Lung (tissue), 12 donors: ENCODE results near the gene SLC19A1. TPM values are rescaled to one million over a fixed set of nuclear protein-coding genes. Genes with fewer than 3 reads are reported as not detected.

Experiments used
- ATAC-seq: fragments of 200-7000 bp; cut with Tn5 transposase; one replicate; pipeline ENCODE4 v1.9.1; 2020; ENCODE audit warnings: moderate number of reproducible peaks; ENCODE audit not compliant: insufficient read depth, low FRiP score
- DNase-seq, 3 donors: peaks; one replicate each; pipeline ENCODE4 v3.0.0-alpha.2; 2013 to 2017
- H3K27ac ChIP-seq, 2 donors: one replicate each; pipeline ENCODE4 v1.5.1; 2013; ENCODE audit warnings: mild to moderate bottlenecking in 2 of 2, moderate library complexity in 2 of 2, control low read depth in 1 of 2, inconsistent platforms in 1 of 2, low read depth in 1 of 2, low read length in 1 of 2
- H3K27me3 ChIP-seq, 3 donors: one replicate each; pipeline ENCODE4 v1.5.1; 2013; ENCODE audit warnings: low read length in 2 of 3; ENCODE audit not compliant: control insufficient read depth in 3 of 3, insufficient read depth in 3 of 3
- H3K36me3 ChIP-seq, 4 donors: one replicate each; pipeline ENCODE4 v1.5.1; 2013; ENCODE audit warnings: low read length in 4 of 4, mild to moderate bottlenecking in 1 of 4, moderate library complexity in 1 of 4; ENCODE audit not compliant: control insufficient read depth in 4 of 4, insufficient read depth in 4 of 4
- H3K4me1 ChIP-seq, 5 donors: one replicate each; pipeline ENCODE4 v1.5.1; 2013; ENCODE audit warnings: low read length in 5 of 5, mild to moderate bottlenecking in 2 of 5, moderate library complexity in 1 of 5; ENCODE audit not compliant: control insufficient read depth in 5 of 5, insufficient read depth in 5 of 5
- H3K4me3 ChIP-seq: one replicate; pipeline ENCODE4 v1.5.1; 2013; ENCODE audit warnings: mild to moderate bottlenecking, control low read depth, moderate library complexity
- H3K9ac ChIP-seq, 2 donors: one replicate each; pipeline ENCODE4 v1.5.1; 2013; ENCODE audit warnings: low read length in 2 of 2, control low read depth in 1 of 2; ENCODE audit not compliant: insufficient read depth in 1 of 2
- H3K9me3 ChIP-seq, 4 donors: one replicate each; pipeline ENCODE4 v1.5.1; 2013; ENCODE audit warnings: low read length in 3 of 4, mild to moderate bottlenecking in 1 of 4, moderate library complexity in 1 of 4; ENCODE audit not compliant: control insufficient read depth in 4 of 4, insufficient read depth in 3 of 4
- CTCF ChIP-seq: IDR thresholded peaks from 2 replicates; pipeline ENCODE4 v1.5.1; 2012; ENCODE audit warnings: mild to moderate bottlenecking; ENCODE audit errors: control extremely low read depth, extremely low read depth
- WGBS, 2 donors: extraction: QIAGEN DNeasy Blood & Tissue Kit; methylation state at CpG; one replicate each; pipeline ENCODE4 v1.1.7; 2013; 5-methylcytosine and 5-hydroxymethylcytosine counted together
- polyA plus RNA-seq, 2 donors: library from polyadenylated mRNA; stranded (reverse); fragments of 200-250 nt; gene quantifications; one replicate each; pipeline ENCODE4 v1.2.1, GENCODE V29; 2013
- total RNA-seq, 2 donors: library from RNA; depleted of rRNA in 1 of 2; stranded (reverse); fragments of >200 nt in 1 of 2; gene quantifications; one replicate each; pipeline ENCODE4 v1.2.1, GENCODE V29; 2014 to 2021
- donor health status: control.
- donor health status: control.
- donor health status: Bipolar disorder and iron deficiency.
- donor health status: healthy.
- donor health status: DM: yes; HTN: yes; CAD: no.

SLC19A1 gene
- total and polyA plus RNA-seq, 4 donors = 23.8 to 42.0 (median 26.2) TPM

GRCh38 chr21:45572783-45573451 is 30.7 kb upstream of the SLC19A1 start:
- no peak overlapping the region for H3K27ac ChIP-seq
- no peaks in the 10 kb centered on the region for H3K36me3 ChIP-seq
- H3K9me3 ChIP-seq = no peaks in the 10 kb centered on the region
- H3K4me3 ChIP-seq = no peak overlapping the region
- H3K9ac ChIP-seq = no peak overlapping the region
- peaks cover 0 to 2% (median 0%) of the 10 kb centered on the region in 3 donors for H3K27me3 ChIP-seq
- H3K4me1 ChIP-seq = peaks cover 0 to 24% (median 11%) of the 10 kb centered on the region in 5 donors
- TF ChIP-seq CTCF = no peak
- 73 to 77% methylated on average over 11 of the region's 11 CpGs for WGBS, 2 donors
- DNase-seq = no peak
- no peak for ATAC-seq

DNA sequence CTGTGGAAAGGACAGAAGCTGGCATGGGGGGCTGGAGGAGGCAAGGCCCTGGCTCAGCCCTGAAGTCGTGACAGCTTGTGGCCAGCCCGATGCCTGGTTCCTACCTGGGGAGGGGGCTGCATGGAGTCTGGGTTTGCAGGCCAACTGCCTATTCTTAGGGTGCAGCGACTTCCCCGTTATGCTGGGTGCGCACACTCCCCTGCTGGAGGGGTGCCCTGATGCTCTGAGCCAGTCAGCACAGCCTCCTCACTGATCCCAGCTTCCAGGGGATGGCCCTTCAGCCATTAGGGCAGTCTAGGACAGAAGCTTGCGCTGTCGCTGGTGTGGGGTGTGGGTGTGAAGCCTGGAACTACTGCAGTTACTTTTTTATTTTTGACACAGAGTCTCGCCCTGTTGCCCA is 30.0 kb upstream of the SLC19A1 start:
- Histone ChIP-seq H3K27me3 (peaks cover 0 to 3% (median 0%) of the 10 kb centered on the region in 3 donors), H3K4me1 (peaks cover 0 to 24% (median 11%) of the 10 kb centered on the region in 5 donors), H3K4me3 (no peak overlapping the region), H3K9me3 (no peaks in the 10 kb centered on the region), H3K9ac (no peak overlapping the region), H3K27ac (no peak overlapping the region), H3K36me3 (no peaks in the 10 kb centered on the region)
- WGBS, 2 donors = 93 to 94% methylated on average over 8 of the region's 8 CpGs
- ATAC-seq (no peak), DNase-seq (no peak)
- TF ChIP-seq CTCF = no peak

DNA sequence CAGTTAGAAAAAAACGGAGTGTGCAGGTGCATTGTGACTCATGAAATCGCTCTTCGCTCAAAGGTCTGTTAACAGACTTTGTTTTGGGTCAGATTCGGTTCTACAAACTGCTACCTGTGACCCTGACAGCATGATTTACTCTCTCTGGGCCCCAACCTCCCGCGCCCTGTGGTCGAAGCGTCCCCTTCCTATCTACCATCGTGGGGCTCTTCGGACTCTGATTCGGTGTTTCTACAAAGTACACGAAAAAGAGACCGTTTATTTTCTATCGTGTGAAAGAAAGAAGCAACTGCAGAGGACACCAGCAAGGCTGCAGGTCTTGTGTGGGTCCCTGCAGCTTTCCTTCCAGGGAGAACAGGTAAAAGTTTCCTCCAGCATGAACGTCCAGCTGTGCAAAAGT is 29.4 kb upstream of the SLC19A1 start:
- Histone ChIP-seq H3K9me3 (no peaks in the 10 kb centered on the region), H3K9ac (no peak overlapping the region), H3K27ac (no peak overlapping the region), H3K4me1 (peaks cover 0 to 24% (median 11%) of the 10 kb centered on the region in 5 donors), H3K36me3 (no peaks in the 10 kb centered on the region), H3K4me3 (no peak overlapping the region), H3K27me3 (peaks cover 0 to 3% (median 3%) of the 10 kb centered on the region in 3 donors)
- 77 to 81% methylated on average over 15 of the region's 15 CpGs for WGBS, 2 donors
- ATAC-seq (no peak), DNase-seq (no peak)
- TF ChIP-seq CTCF = no peak
